Stimulated activated CD4-positive, alpha-beta T cell treated with anti-CD3 and anti-CD28 coated beads, Interleukin-1b, Interleukin-23, amount 100 ng/mL, for 4 hours (primary cell): Measurements from ENCODE around the gene TMEM221.
"Not testable (repeated sequence)": the region's sequence is repeated elsewhere in the genome, so short reads cannot be mapped to it uniquely, and the experiment has no call there.

ENCODE experiments used
- DNase-seq, 2 donors: peaks; one replicate each; pipeline ENCODE4 v3.0.0-alpha.2; 2020; ENCODE audit warnings: low read depth in 2 of 2

Gene TMEM221

DNA sequence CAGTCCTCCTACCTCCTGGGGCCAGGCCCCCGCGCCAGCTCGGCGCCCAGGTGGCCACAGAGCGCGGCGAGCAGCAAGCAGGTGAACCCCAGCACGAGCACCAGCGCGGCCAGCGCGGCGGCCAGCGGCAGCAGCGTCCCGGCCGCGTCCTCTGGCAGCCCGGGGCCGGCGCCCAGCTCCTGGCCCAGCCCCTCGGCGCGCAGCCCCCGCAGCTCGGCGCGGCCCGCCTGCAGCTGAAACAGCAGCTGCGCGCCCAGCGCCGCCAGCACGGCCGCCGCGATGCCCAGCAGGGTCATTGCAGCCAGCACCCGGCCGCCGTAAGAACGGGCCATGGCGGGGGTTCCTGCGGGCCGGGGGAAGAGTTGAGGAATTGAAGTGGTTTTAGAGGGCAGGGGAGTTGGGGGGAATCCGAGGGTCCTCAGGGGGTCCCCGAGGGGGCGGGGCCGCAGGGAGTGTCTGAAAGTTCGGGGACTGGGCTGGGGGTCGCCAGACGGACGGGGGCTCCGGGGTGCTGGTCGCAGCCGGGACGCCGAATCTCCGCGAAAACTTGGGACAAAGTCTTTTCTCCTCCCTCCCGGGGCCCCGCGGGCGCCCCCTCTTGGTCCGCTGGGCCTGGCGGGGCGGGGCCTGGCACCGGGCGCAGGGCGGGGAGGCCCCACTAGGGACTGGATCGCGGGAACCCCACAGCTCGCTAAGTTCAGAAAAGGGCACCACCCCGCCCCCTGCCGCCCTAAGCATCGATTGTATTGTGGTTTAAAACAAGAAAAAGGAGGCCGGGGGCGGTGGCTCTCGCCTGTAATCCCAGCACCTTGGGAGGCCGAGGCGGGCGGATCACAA, at the start of gene TMEM221:
Gene TMEM221 (minus strand): TSS at position 538 of the 837 bp plus-strand sequence. CDS start 206 bp downstream, at position 332.
- DNase-seq: peak; percentile 44 to 45

DNA sequence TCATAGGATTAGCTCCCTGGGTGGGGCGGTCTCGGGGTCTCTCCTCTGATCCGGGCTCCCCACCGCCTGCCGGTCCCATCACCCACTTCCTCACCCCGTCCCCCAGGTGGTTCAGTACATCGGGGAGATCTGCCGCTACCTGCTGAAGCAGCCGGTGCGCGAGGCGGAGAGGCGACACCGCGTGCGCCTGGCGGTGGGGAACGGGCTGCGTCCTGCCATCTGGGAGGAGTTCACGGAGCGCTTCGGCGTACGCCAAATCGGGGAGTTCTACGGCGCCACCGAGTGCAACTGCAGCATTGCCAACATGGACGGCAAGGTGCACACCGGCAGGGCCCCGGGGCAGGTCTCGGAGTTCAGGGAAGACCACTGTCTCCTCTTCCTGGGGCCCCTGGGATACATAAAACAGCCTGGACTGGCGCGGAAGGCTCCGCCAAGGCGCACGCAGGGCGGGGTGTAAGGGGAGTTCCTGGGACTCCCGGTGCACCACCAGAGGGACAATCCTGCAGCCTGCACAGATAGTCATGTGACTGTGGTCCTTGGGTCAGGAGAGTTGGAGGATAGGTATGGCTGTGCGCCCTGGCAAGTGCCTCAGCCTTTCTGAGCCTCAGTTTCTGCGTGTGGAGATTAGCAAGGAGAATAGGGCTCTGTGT, 48.8 kb upstream of the TMEM221 start:
- no peak for DNase-seq

DNA sequence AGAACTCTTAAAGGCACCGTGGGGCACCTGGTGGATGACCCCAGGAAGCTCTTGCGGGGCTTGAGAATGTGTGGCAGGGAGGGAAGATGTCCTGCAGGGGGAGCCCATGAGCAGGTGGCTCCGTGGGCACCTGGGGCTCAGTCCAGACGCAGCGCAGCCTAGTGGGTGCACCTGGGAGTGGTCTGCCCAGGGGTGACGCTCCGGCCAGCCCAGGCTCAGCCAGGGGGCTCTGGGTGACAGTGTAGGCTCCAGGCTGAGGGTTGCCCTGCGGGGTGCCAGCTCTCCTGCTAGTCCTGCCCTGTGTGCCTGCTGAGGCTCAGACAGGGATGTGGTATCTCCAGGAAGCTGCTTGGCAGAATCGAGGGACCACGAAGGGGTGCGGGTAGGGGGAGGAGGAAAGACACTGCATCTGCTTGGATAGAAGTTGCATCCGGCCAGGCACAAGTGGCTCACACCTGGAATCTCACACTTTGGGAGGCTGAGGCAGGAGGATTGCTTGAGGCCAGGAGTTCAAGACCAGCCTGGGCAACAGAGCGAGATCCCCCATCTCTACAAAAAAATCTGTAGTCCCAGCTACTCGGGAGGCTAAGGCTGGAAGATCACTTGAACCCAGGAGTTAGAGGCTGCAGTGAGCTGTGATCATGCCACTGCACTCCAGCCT, 48.0 kb upstream of the TMEM221 start:
- DNase-seq: peak; percentile 71 to 76

DNA sequence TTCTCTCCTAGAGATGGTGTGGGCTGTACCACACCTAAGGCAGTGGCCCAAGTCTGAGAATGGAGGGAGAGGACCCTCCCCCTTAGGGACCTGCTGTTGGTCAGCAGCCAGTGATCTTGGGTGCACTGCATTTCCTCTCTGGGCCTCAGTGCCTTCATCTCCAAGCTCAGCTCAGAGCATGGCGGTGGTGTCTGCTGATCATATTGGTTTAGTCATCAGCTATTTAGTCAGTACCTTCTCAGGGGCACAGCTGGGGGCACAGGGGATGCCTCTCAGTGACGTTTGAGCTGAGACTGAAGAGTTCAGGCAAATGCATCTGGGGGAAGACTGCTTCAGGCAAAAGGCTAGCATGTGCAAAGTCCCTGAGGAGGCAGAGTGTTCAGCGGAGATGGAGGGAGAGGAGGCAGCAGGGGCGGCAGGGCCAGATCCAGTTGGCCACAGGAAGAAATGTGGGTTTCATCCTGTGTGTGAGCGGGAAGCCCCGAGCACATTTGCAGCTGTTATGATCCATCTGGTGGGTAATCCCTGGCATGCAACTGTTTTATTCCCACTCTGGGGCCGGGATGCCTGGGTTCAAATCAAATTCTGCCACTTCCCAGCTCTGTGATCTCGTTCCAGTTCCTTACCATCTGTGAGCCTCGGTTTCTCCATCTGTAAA, 47.3 kb upstream of the TMEM221 start:
- DNase-seq: no peak

DNA sequence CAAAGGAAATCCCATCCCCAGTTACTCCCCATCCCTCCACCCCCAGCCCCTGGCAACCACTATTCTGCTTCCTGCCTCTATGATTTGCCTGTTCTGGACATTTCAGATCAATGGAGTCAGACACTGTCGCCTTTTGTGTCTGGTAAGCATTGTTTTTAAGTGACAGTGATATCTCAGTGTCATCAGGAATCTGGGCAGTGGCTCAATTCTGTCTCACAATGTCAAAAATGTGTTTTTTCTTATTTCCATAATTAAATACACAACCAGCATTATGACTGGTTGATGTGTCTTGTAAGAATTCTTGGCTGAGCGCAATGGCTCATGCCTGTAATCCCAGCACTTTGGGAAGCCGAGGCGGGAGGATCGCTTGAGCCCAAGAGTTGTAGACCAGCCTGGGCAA, 42.8 kb upstream of the TMEM221 start:
- DNase-seq: no peak

DNA sequence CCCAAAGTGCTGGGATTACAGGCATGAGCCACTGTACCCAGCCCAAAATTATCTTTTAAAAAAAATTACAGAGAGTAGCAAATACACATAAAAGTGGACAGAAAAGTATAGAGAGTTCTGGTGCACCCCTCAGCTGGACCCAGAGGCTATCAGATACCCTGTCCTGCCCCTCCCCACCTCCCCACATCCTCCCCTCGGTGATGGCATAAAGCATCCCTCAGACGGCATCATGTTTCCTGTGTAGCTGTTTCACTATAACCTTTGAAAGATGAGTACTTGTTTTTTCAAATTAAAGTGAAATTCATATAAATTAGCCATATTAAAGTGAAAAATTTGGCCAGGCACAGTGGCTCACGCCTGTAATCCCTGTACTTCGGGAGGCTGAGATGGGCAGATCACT, 41.9 kb upstream of the TMEM221 start:
- DNase-seq: no peak

DNA sequence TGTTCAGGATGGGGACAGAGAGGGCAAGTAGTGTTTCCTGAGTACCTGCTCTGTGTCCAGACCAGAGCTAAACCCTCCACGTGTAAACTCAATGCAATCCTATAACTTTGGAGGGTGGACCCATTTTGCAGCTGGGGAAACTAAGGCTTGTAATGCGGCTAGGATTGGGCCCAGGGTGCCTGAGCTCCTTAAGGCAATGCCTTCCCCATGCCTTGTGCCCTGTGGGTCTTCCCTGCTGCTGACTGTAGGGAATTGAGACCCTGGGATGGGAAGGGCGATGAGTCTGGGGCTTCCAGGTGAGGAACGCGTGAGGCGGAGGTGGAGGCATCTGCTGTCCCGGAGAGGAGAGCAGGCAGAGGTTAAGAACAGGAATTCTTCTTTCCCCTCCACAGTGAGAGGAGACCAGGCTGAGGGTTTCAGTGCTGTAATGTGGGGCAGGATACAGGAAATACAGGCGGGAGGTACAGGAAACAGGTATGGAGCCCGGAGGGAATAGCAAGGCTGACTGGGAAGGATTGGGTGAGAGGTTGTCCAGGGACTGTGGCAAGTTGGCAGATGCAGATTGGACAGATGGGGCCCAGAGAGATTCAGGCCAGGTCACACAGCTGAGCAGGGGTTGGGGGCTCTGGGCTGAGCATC, 41.0 kb upstream of the TMEM221 start:
- DNase-seq: no peak

DNA sequence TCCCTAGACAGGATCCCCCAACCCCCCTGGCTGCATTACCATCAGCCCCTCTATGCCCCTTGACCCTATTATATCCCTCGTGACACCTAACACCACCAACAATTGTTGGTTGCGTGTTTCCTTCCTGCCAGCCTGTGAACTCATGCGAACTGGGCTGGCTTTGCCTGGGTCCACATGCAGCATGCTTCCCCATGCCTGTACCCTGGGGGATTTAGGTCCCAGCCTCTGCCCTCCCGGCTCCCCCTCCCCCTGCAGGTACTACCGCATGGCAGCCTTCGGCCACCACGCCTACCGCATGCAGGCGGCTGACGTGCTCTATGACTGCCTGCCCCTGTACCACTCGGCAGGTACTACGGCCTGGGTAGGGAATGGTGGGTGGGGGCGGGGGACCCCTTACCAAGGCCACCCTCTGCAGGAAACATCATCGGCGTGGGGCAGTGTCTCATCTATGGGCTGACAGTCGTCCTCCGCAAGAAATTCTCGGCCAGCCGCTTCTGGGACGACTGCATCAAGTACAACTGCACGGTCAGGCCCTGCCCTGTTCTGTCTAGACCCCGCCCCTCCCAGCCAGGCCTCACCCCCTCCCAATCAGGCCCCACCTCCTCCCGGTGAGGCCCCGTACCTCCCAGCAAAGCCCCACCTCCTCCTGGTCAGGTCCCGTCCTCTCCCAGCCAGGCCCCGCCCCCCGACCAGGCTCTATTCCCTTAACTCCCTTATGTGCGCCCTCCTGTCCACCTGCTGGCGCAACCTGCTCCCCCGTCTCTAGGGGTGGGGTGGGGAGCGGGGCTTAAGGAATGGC, 40.3 kb upstream of the TMEM221 start:
- DNase-seq: peak; percentile 60 to 69

DNA sequence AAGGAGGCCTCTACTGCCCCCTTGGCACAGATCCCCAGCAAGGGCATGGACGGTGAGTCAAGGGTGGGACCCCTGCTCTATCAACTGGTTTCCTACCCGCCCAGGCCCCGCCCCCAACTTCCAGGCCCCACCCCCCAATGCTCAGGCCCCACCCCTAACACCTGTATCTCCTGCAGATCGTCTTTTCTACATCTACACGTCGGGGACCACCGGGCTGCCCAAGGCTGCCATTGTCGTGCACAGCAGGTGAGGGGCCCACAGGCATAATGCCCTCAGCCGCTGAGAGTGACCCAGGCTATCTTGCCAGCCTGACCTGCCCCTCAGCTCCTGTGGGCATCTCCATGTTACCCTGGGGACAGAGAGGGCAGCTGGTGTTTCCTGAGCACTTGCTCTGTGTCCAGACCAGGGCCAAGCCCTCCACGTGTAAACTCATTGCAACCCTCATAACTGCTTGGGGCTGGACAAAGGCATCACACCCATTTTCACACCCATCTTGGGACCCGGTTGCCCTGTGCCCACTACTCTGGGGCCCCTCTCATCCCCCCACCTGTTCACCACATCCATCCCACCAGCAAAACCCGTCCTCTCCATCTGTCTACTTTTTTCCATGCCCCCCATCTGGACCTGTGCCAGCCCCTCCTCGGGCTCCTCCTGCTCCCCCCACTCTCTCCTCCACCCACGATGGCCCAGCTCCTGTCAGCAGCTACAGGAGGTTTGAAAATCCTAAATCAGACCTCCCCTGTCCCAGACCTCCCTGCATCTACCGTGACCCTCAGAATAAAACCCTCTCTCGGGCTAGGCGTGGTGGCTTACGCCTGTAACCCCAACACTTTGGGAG, 39.0 kb upstream of the TMEM221 start:
- DNase-seq: no peak

DNA sequence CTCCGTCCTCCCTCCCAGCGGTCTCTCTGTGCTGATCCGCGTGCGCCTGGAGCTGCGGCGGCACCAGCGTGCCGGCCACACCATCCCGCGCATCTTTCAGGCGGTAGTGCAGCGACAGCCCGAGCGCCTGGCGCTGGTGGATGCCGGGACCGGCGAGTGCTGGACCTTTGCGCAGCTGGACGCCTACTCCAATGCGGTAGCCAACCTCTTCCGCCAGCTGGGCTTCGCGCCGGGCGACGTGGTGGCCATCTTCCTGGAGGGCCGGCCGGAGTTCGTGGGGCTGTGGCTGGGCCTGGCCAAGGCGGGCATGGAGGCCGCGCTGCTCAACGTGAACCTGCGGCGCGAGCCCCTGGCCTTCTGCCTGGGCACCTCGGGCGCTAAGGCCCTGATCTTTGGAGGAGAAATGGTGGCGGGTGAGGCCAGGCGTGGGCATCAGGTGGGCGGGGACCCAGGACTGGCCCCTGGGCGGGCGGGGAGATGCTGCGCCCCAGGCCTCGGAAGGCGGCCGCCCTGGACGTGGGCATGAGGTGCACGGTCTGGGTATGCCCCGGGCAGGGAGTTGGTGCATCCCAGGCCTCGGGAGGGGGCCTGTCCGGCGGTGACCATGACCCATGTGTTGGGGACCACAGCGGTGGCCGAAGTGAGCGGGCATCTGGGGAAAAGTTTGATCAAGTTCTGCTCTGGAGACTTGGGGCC, 38.2 kb upstream of the TMEM221 start:
- DNase-seq: no peak

DNA sequence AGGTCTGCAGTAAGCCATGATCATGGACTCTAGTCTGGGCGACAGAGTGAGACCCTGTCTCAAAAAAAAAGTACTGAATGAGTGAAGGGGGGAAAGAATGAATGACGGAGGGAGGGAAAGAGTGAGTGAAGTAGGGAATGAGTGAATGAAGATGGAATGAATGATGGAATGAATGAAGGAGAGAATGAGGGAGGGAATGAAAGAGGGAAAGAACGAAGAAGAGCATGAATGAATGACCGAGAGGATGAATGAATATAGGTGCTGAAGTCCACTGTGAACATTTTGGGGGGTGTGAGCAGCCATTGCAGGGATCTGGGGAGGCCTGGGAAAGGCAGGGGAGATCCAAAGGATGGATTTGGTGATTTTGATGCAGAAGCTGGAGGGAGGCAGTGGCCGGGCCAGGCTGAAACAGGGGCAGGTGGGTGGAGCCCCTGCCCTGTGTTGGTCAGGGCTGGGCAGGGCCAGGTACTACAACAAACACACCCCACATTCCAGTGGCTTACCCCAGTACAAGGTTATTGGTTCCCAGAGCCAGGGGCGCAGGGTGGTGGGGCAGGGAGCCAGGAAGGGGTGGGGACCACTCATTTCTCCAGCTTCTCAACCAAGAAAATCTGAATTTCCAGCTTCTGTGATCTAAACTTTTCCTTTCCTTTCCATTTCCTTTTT, 36.2 kb upstream of the TMEM221 start:
- DNase-seq: no peak

DNA sequence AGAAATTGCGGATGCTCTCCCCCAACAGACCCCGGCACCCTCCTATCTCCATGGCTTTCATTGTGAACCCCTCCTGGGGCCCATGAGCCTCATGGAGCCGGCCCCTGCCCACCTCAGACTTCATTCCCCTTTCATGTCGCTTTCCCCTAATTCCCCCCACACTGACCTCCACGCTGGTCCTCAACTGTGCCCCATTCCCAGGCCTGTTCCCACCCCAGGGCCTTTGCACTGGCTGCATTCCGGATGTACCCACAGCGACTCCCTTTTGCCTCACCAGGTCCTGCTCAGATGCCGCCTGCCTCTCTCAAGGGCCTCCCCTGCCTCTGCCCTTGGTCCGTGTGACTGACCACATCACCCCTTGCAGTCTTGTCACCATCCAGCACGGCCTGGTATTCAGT, 35.1 kb upstream of the TMEM221 start:
- no peak for DNase-seq

DNA sequence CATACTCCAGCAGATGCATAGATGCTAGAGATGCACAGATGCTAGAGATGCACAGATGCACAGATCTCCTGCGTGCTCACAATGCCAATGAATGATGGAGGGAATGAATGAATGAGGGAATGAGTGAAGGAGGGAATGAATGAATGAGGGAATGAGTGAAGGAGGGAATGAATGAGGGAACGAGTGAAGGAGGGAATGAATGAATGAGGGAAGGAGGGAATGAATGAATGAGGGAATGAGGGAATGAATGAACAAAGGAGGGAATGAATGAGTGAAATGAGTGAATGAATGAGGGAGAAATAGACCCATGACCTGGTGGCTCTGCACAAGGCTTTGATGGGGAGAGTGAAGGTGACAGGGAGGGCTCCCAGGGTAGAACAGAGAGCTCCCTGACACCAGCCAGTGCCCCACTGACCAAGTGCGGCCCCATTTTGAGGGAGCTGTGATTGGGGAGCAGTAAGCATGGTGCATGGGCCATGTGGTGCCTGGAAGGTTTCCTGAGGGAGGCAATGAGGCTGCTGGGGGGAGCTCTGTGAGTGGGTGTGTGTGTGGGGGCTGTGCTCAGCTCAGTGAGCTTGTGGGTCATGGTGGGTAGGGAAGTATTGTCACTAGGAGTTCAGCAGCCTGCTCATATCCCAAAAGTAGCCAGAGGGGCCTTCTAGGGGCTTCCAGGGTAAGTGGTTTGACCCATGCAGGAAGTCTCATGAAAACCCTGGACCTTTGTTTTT, 34.6 kb upstream of the TMEM221 start:
- no peak for DNase-seq

DNA sequence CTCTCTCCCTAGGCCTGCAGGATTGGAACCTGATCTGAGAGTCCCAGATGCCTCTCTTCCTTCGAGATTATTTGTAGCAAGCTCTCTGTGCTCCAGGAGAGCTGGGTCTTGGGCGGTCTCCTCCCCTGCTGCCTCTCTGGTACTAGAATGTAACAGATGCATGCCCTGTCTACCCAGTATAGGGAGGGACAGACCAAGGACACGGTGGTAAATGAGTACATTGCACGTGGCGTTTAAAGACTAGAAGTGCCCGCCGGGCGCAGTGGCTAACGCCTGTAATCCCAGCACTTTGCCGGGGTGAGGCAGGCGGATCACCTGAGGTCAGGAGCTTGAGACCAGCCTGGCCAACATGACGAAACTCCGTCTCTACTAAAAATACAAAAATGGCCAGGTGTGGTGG, 33.5 kb upstream of the TMEM221 start:
- no peak for DNase-seq

DNA sequence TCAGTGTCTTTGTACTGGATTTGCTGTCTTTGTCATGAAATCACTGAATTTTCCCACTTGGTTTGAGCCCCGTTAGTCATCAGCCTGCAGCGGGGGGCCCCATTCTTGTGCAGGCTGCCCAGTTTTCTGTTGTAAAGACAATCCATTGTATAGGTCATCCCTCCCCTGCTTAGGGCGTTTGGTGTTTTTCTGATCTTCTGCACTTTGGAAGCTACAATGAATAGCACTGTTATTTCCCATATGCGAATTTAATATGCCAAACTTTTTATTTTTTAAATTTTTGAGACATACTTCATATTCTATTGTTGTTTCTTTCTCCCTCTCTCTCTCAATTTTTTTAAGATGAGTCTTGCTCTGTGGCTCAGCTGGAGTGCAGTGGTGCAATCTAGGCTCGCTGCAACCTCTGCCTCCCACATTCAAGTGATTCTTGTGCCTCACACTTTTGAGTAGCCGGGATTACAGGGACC, 30.9 kb upstream of the TMEM221 start:
- no peak for DNase-seq

DNA sequence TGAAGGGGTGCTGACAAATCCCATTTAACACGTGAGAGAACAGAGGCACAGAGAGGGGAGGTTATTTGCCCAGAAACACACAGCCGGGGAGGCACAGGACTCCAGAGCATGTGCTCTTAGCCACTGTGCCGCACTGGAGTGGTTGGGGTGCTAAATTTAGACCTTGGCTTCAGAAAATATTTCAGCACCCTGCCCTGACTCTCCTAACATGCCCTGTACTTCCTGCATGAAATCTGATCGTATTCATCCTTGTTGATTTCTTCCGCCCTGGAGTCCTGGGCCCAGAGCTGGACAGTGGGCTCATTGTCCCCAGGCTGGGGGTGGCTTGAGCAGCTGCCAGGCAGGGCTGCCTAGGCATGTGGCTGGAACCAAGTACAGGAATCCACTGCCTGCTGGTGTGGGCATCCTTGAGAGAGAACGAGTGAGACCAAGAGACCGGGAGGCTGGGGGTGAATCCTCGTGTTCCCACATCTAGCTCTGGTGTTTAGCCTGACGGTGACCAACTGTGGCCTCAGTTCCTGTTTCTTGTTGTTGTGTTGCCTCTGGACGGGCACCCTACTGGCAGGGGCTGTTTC, 27.2 kb upstream of the TMEM221 start:
- DNase-seq: no peak

DNA sequence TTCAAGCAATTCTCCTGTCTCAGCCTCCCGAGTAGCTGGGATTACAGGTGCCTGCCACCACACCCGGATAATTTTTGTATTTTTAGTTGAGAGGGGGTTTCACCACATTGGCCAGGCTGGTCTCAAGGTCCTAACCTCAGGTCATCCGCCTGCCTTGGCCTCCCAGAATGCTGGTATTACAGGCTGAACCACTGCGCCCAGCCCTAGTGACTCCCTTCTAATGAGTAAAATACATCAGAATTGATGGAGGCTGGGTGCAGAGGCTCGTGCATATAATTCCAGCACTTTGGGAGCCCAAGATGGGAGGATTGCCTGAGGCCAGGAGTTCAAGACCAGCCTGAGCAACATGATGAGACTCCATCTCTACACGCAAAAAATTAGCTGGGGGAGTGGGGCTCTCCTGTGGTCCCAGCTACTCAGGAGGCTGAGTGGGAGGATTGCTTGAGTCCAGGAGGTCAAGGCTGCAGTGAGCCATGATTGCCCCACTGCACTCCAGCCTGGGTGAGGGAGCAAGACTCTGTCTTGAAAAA, 26.6 kb upstream of the TMEM221 start:
- DNase-seq: not testable (repeated sequence)
